ENCODE data around the gene QSOX1. TPM values are rescaled to one million over a fixed set of nuclear protein-coding genes. Genes with fewer than 3 reads are reported as not detected.

Gene QSOX1
- total RNA-seq, 1 donor from 2014 or later: 221 TPM

- H3K4me1 Mint-ChIP-seq (ENCODE audit: low read depth): peaks cover 49% of the 10 kb centered on the region
- peak overlapping the region; percentile 92 for H3K4me3 Mint-ChIP-seq (ENCODE audit: low read depth)
- no peaks in the 10 kb centered on the region for H3K9me3 Mint-ChIP-seq (ENCODE audit: low read depth)
- H3K36me3 Mint-ChIP-seq (ENCODE audit: insufficient read depth): peaks cover 2% of the 10 kb centered on the region
- no peak for TF ChIP-seq CTCF (IDR thresholded peaks at IDR 0.05; ENCODE audit: unreplicated experiment)
- H3K27ac Mint-ChIP-seq: peak overlapping the region; percentile 81
- H3K27me3 Mint-ChIP-seq: peaks cover 39% of the 10 kb centered on the region
- DNase-seq (ENCODE audit: low spot score, unreplicated experiment): no peak
These were observed 563 bp downstream of the QSOX1 start for GRCh38 chr1:180155182-180155682.

GRCh38 chr1:180156201-180156600, 1.5 kb downstream of the QSOX1 start:
- Mint-ChIP-seq H3K27ac (no peak overlapping the region), H3K4me1 (ENCODE audit: low read depth) (peaks cover 55% of the 10 kb centered on the region), H3K4me3 (ENCODE audit: low read depth) (peak overlapping the region; percentile 92), H3K36me3 (ENCODE audit: insufficient read depth) (peaks cover 4% of the 10 kb centered on the region), H3K9me3 (ENCODE audit: low read depth) (no peaks in the 10 kb centered on the region), H3K27me3 (peaks cover 35% of the 10 kb centered on the region)
- no peak for DNase-seq (ENCODE audit: low spot score, unreplicated experiment)
- no peak for TF ChIP-seq CTCF (IDR thresholded peaks at IDR 0.05; ENCODE audit: unreplicated experiment)

GRCh38 chr1:180156631-180157091, 2.0 kb downstream of the QSOX1 start:
- no peak for DNase-seq (ENCODE audit: low spot score, unreplicated experiment)
- no peak for TF ChIP-seq CTCF (IDR thresholded peaks at IDR 0.05; ENCODE audit: unreplicated experiment)
- H3K27me3 Mint-ChIP-seq: peaks cover 31% of the 10 kb centered on the region
- H3K9me3 Mint-ChIP-seq (ENCODE audit: low read depth): no peaks in the 10 kb centered on the region
- H3K27ac Mint-ChIP-seq: peak overlapping the region; percentile 96
- H3K4me3 Mint-ChIP-seq (ENCODE audit: low read depth): peak overlapping the region; percentile 92
- H3K36me3 Mint-ChIP-seq (ENCODE audit: insufficient read depth): peaks cover 4% of the 10 kb centered on the region
- H3K4me1 Mint-ChIP-seq (ENCODE audit: low read depth): peaks cover 58% of the 10 kb centered on the region

GRCh38 chr1:180157108-180157507, 2.4 kb downstream of the QSOX1 start:
- H3K36me3 Mint-ChIP-seq (ENCODE audit: insufficient read depth): peaks cover 4% of the 10 kb centered on the region
- peak overlapping the region; percentile 96 for H3K27ac Mint-ChIP-seq
- peak overlapping the region; percentile 92 for H3K4me3 Mint-ChIP-seq (ENCODE audit: low read depth)
- H3K27me3 Mint-ChIP-seq: peaks cover 26% of the 10 kb centered on the region
- DNase-seq (ENCODE audit: low spot score, unreplicated experiment): no peak
- H3K4me1 Mint-ChIP-seq (ENCODE audit: low read depth): peaks cover 60% of the 10 kb centered on the region
- no peak for TF ChIP-seq CTCF (IDR thresholded peaks at IDR 0.05; ENCODE audit: unreplicated experiment)
- H3K9me3 Mint-ChIP-seq (ENCODE audit: low read depth): no peaks in the 10 kb centered on the region

- peaks cover 21% of the 10 kb centered on the region for H3K27me3 Mint-ChIP-seq
- peaks cover 4% of the 10 kb centered on the region for H3K36me3 Mint-ChIP-seq (ENCODE audit: insufficient read depth)
- TF ChIP-seq CTCF (IDR thresholded peaks at IDR 0.05; ENCODE audit: unreplicated experiment): no peak
- peak overlapping the region; percentile 92 for H3K4me3 Mint-ChIP-seq (ENCODE audit: low read depth)
- no peaks in the 10 kb centered on the region for H3K9me3 Mint-ChIP-seq (ENCODE audit: low read depth)
- DNase-seq (ENCODE audit: low spot score, unreplicated experiment): no peak
- peaks cover 62% of the 10 kb centered on the region for H3K4me1 Mint-ChIP-seq (ENCODE audit: low read depth)
- H3K27ac Mint-ChIP-seq: peak overlapping the region; percentile 96
These were observed 2.9 kb downstream of the QSOX1 start for GRCh38 chr1:180157576-180158057.
